Smooth muscle cell of bladder (primary cell): Measurements from ENCODE around the gene PRB2. TPM values are rescaled to one million over a fixed set of nuclear protein-coding genes. Genes with fewer than 3 reads are reported as not detected.

Source experiments
- total RNA-seq: library from RNA; depleted of rRNA; stranded (reverse); fragments of >200 nt; gene quantifications from 2 replicates; pipeline ENCODE4 v1.2.3, GENCODE V29; 2014

PRB2 gene
- total RNA-seq, result not detected in 2 replicates

GRCh38 chr12:11395467-11395866 is at the start of gene PRB2:
PRB2 (minus strand) TSS chr12:11395567; CDS start chr12:11395529, 38 bp downstream.

Other genes with a start within 250 kb of the PRB2 start
- 4.7 and 5.3 TPM in 2 replicates for gene SMIM10L1, start 224.4 kb downstream of the PRB2 start, total RNA-seq
- not detected in 2 replicates for gene TAS2R42, start 208.6 kb downstream of the PRB2 start, total RNA-seq
- not detected in 2 replicates for gene PRB3, start 125.9 kb downstream of the PRB2 start, total RNA-seq
- not detected in 2 replicates for gene PRB4, start 85.1 kb downstream of the PRB2 start, total RNA-seq